22Rv1 (cell line): ENCODE measurements around the gene HK1.

Experiments used
- H3K27ac ChIP-seq: fragments of 450-650 bp; 2 replicates; pipeline ENCODE4 v1.5.1; 2017
- ZFX ChIP-seq: fragments of 450-650 bp; IDR thresholded peaks from 2 replicates; pipeline ENCODE4 v1.6.1; 2017; ENCODE audit warnings: antibody characterized with exemption, borderline replicate concordance
- TF ChIP-seq, protein P1 (sequence below): fragments of 450-650 bp; IDR thresholded peaks from 2 replicates; pipeline ENCODE4 v1.5.1; 2017; ENCODE audit warnings: mild to moderate bottlenecking

Gene HK1

DNA sequence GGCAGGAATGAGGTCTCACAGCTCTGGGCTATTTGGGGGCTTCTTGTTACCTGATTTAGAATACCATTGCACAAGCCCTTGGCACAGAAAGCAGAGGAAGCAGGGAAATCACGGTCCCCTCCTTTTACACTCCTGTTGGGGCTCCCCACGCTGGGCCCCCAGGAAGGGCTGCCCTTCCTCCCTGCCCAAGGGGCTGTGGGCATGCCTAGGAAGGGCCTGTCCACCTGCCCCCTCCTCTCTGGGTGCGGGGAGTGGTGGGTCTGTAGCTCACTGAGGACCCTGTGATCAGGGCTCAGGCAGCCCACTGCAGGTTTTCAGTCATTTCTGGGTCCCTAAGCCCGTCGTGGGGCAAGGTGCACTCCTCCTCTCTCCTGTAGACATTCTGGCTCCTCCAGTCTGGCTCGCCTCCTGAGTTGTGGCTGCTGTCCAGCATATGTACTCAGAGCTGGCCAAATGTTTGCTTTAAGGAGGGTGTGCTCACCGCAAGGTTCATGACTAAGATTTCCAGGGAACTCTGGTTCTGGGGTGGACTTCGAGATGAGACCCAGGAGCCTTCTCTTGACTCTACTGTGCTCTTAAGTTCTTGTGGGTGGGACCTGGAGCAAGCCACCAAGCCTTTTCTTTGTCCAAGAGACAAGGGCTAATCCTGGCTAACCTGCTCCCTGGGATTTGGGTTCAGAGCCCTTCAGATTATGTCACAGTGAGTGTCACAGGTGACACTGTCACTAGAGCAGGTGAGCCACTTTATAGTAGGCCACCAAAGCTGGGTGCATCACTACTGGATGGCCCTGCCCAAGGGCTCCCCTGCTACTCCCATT is 82.4 kb downstream of the HK1 start:
- peak overlapping the region; percentile 99 for H3K27ac ChIP-seq
- TF ChIP-seq, protein P1, sequence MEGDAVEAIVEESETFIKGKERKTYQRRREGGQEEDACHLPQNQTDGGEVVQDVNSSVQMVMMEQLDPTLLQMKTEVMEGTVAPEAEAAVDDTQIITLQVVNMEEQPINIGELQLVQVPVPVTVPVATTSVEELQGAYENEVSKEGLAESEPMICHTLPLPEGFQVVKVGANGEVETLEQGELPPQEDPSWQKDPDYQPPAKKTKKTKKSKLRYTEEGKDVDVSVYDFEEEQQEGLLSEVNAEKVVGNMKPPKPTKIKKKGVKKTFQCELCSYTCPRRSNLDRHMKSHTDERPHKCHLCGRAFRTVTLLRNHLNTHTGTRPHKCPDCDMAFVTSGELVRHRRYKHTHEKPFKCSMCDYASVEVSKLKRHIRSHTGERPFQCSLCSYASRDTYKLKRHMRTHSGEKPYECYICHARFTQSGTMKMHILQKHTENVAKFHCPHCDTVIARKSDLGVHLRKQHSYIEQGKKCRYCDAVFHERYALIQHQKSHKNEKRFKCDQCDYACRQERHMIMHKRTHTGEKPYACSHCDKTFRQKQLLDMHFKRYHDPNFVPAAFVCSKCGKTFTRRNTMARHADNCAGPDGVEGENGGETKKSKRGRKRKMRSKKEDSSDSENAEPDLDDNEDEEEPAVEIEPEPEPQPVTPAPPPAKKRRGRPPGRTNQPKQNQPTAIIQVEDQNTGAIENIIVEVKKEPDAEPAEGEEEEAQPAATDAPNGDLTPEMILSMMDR = no peak
- TF ChIP-seq ZFX = no peak

DNA sequence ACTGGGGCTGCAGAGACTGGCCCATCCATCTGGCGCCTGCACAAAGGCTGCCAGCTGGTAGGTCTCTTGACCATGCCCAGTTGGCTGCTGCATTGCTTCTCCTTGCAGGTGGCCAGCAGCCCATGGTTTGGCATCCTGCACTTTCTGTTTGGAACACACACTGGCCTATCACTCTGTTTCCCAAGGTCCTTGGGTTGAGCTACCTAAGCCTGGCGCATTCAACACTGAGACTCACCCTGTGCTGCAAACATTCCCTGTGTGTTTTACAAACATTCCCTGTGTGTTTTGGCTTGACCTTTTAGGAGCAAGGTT is 83.0 kb downstream of the HK1 start:
- H3K27ac ChIP-seq = peak overlapping the region; percentile 99
- TF ChIP-seq, protein P1 = no peak
- TF ChIP-seq ZFX = no peak

DNA sequence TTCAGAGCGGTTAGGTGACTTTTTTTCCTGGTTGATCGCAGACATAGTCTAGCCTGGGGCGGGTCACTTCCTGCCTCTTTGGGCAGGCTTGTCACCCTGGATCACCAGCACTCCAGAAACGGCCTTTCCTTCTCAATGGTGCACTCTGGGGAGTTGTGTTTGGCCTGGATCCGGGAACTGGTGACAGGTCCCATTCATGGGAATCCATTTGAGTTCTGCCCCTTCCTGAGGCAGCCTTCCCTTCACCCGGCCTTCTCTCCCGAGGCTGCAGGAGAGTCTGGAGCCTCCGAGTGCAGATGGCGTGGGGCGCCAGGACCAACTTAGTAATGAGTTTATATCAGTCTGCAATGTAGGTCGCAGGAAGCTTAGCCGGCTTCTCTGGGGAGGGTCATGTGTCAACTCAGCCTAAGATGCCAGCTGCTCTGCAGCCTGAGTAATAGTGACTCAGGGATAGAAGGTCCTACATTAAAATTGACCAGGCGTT is 84.2 kb downstream of the HK1 start:
- TF ChIP-seq, protein P1 = no peak
- TF ChIP-seq ZFX = no peak
- H3K27ac ChIP-seq = peak overlapping the region; percentile 99

DNA sequence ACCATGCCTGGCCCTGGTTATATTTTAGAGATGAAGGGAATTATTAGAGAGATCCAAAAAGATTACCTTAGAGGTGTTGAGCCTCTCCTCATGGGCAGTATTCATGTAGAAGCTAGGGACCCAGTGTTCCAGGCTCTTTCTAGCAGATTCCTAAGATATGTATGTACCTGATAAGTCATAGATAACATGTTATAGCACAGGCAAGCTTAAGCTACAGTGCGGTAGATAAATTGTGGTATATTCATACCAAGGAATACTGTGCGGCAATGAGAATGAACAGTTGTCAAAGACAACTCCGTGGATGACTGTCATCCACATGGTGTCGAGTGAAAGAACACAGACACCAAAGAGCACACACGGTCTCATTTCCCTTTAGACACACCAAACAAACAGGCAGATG is 85.4 kb downstream of the HK1 start:
- peak overlapping the region; percentile 99 for H3K27ac ChIP-seq
- TF ChIP-seq, protein P1 = no peak
- no peak for TF ChIP-seq ZFX

DNA sequence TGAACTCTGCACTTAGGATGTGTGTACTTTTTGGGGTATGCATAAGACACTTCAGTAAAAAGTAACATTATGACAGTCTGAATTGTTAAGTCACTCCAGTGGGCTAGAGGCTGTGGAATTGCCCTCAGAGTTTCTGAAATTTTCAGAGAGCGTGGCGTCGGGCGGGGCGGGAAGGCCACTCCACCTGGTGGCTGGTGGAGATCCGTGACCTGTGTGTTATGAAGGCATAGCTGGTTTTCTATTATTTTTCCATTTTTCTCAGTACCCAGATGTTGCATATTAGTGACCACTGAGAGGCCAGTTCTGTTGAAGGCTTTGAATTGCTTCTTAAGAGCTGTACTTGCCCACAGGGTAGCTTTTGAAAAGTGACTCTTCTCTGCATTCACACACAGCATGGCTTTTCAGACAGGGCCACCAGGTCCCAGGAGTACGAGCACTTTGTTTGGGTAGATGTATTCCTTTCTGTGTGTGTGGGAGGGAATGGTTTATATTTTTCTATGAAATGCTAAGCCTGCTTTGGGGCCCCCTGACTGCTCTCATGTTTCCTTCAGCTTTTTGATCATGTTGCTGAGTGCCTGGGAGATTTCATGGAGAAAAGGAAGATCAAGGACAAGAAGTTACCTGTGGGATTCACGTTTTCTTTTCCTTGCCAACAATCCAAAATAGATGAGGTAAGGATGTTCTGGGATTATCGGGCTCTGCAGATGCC is 86.1 kb downstream of the HK1 start:
- peak overlapping the region; percentile 99 for H3K27ac ChIP-seq
- TF ChIP-seq ZFX = no peak
- TF ChIP-seq, protein P1 = peak; percentile 13; the same call in 1 of the 2 replicates

DNA sequence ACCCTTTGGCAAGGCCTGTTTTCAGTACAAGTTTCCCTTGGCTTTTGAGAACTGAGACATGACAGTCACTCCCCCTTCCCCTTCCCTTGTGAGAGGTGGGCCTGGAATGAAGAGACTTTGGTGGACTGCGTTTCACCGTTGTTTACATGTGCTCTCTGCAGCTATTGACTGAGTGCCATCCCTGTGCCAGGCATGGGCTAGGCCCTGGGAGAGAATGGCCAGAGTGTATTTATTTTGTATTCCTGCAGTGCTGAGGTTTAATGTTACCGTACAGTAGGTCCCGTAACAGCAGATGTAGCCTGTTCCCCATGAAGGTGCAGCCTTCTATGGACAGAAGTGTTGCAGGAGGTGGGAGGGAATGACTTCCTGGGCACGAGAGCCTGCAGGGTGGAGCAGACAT is 88.4 kb downstream of the HK1 start:
- TF ChIP-seq, protein P1 = no peak
- TF ChIP-seq ZFX = no peak
- H3K27ac ChIP-seq = peak overlapping the region; percentile 99

DNA sequence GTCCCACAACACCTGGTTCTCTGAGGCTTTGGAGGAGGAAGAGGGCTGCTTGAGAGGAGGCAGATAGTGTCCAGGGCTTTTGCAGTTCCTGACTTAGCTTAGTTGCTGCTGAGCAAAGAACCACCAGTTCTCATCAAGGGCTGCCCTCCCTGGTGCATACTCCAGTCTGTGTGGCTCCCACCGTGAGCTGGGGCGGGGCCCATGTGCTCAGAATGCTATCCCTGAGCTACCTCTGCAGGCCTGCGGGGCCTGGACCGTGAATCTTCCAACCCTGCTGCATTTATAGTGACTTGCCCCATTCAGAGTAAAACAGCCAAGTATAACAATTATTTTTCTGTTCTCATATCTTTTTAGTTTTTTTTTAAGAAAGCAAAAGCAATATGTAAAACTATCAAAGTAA is 89.2 kb downstream of the HK1 start:
- no peak for TF ChIP-seq ZFX
- TF ChIP-seq, protein P1 = no peak
- peak overlapping the region; percentile 99 for H3K27ac ChIP-seq
